MM.1S (cell line): ENCODE data around the gene TBC1D32.

Experiments
- DNase-seq: peaks from one replicate; pipeline ENCODE4 v3.0.0-alpha.2; 2015
- H2AFZ ChIP-seq: fragments of 300-600 bp; sonication (generic); 2 replicates; pipeline ENCODE4 v1.6.0; 2016; ENCODE audit warnings: antibody characterized with exemption, low read length
- H3F3A ChIP-seq: fragments of 300-600 bp; sonication (generic); 2 replicates; pipeline ENCODE4 v1.6.1; 2016; ENCODE audit warnings: mild to moderate bottlenecking, antibody characterized with exemption, low read length, moderate library complexity, mixed read lengths; ENCODE audit not compliant: insufficient read depth
- H3K27ac ChIP-seq: fragments of 300-600 bp; sonication (generic); 2 replicates; pipeline ENCODE4 v1.5.1; 2016; ENCODE audit warnings: mild to moderate bottlenecking, low read length
- H3K27me3 ChIP-seq: fragments of 300-600 bp; sonication (generic); replicated peaks from 2 replicates; pipeline ENCODE4 v1.6.0; 2016; ENCODE audit warnings: low read length; ENCODE audit not compliant: insufficient read depth
- H3K36me3 ChIP-seq: fragments of 300-600 bp; sonication (generic); replicated peaks from 2 replicates; pipeline ENCODE4 v1.6.1; 2016; ENCODE audit warnings: mild to moderate bottlenecking, low read length, mixed read lengths; ENCODE audit not compliant: insufficient read depth
- H3K4me1 ChIP-seq: fragments of 300-600 bp; sonication (generic); 2 replicates; pipeline ENCODE4 v1.6.1; 2016; ENCODE audit warnings: low read length, mixed read lengths
- H3K4me2 ChIP-seq: fragments of 300-600 bp; sonication (generic); 2 replicates; pipeline ENCODE4 v1.6.0; 2016; ENCODE audit warnings: low read depth, low read length
- H3K4me3 ChIP-seq: fragments of 300-600 bp; sonication (generic); 2 replicates; pipeline ENCODE4 v1.5.1; 2016; ENCODE audit warnings: low read length, mixed read lengths
- H3K79me2 ChIP-seq: fragments of 300-600 bp; sonication (generic); 2 replicates; pipeline ENCODE4 v1.6.1; 2016; ENCODE audit warnings: mixed run types, low read length, mixed read lengths
- H3K9ac ChIP-seq: fragments of 300-600 bp; sonication (generic); 2 replicates; pipeline ENCODE4 v1.6.1; 2016; ENCODE audit warnings: low read length, mixed read lengths
- H3K9me2 ChIP-seq: fragments of 300-600 bp; sonication (generic); replicated peaks from 2 replicates; pipeline ENCODE4 v1.6.1; 2016; ENCODE audit warnings: mild to moderate bottlenecking, low read length, mixed read lengths; ENCODE audit not compliant: insufficient read depth
- H3K9me3 ChIP-seq: fragments of 300-600 bp; sonication (generic); replicated peaks from 2 replicates; pipeline ENCODE4 v1.6.1; 2016; ENCODE audit warnings: mild to moderate bottlenecking, low read length, mixed read lengths; ENCODE audit not compliant: insufficient read depth
- H4K20me1 ChIP-seq: fragments of 300-600 bp; sonication (generic); 2 replicates; pipeline ENCODE4 v1.6.1; 2016; ENCODE audit warnings: mild to moderate bottlenecking, low read length, moderate library complexity, mixed read lengths; ENCODE audit not compliant: insufficient read depth
- CTCF ChIP-seq: fragments of 300-600 bp; sonication (generic); IDR thresholded peaks from 2 replicates; pipeline ENCODE4 v1.5.1; 2016; ENCODE audit warnings: antibody characterized with exemption, low read length, mixed read lengths
- EZH2 ChIP-seq: fragments of 300-600 bp; sonication (generic); optimal IDR thresholded peaks from 2 replicates; pipeline ENCODE3; 2017; ENCODE audit warnings: low read depth, mild to moderate bottlenecking, antibody characterized with exemption, low read length, mixed read lengths
- EZH2phosphoT487 ChIP-seq: fragments of 300-600 bp; sonication (generic); IDR thresholded peaks from 2 replicates; pipeline ENCODE4 v1.6.1; 2018; ENCODE audit warnings: antibody characterized with exemption, low read length

Gene TBC1D32

GRCh38 chr6:121032268-121033006, 301.8 kb downstream of the TBC1D32 start:
- Histone ChIP-seq H3K4me1 (no peaks in the 10 kb centered on the region), H3K27me3 (no peaks in the 10 kb centered on the region), H2AFZ (no peak overlapping the region), H3F3A (no peaks in the 10 kb centered on the region), H3K4me2 (no peak overlapping the region), H3K36me3 (no peaks in the 10 kb centered on the region), H3K4me3 (no peak overlapping the region), H3K9me2 (no peaks in the 10 kb centered on the region), H3K27ac (no peak overlapping the region), H3K9ac (no peak overlapping the region), H3K9me3 (no peaks in the 10 kb centered on the region), H4K20me1 (no peaks in the 10 kb centered on the region), H3K79me2 (no peaks in the 10 kb centered on the region)
- TF ChIP-seq CTCF (no peak), EZH2 (no peak), EZH2phosphoT487 (no peak)
- DNase-seq = no peak
